ENCODE results near the gene DVL2. TPM values are rescaled to one million over a fixed set of nuclear protein-coding genes. Genes with fewer than 3 reads are reported as not detected.

Gene DVL2
- total RNA-seq, 1 experiment from 2014 or later: 36.9 TPM

GRCh38 chr17:7190276-7190917, 43.9 kb downstream of the DVL2 start:
- Histone ChIP-seq H3K4me3 (ENCODE audit: low read length) (no peak overlapping the region), H3K27ac (ENCODE audit: low read length) (no peak overlapping the region), H3F3A (ENCODE audit: low read length, unreplicated experiment) (no peaks in the 10 kb centered on the region), H3K79me2 (ENCODE audit: low read length) (no peaks in the 10 kb centered on the region), H4K20me1 (ENCODE audit: low read length) (no peaks in the 10 kb centered on the region), H3K27me3 (ENCODE audit: low read length) (no peaks in the 10 kb centered on the region), H3K9me3 (ENCODE audit: low read length) (no peaks in the 10 kb centered on the region), H3K36me3 (ENCODE audit: low read depth, low read length) (no peaks in the 10 kb centered on the region), H3K4me2 (ENCODE audit: low read length) (no peak overlapping the region), H3K9ac (ENCODE audit: low read length) (no peak overlapping the region), H3K4me1 (ENCODE audit: insufficient read depth, low read length) (no peaks in the 10 kb centered on the region), H3K9me2 (replicated peaks; ENCODE audit: low read length) (no peaks in the 10 kb centered on the region), H2AFZ (ENCODE audit: low read length) (no peak overlapping the region)
- DNase-seq: no peak
- TF ChIP-seq EZH2phosphoT487 (IDR thresholded peaks at IDR 0.05; ENCODE audit: borderline replicate concordance, low read length): no peak
- TF ChIP-seq CTCF (conservative IDR thresholded peaks at IDR 0.05; ENCODE audit: low read depth, low read length): no peak
- TF ChIP-seq EZH2 (IDR thresholded peaks at IDR 0.05; ENCODE audit: low read length, unreplicated experiment): no peak
- no TSS peak for BruUV-seq (replicated peaks)
- intact Hi-C loops (cut with micrococcal nuclease): no loop called here
- ChIA-PET POLR2A (ENCODE audit: unreplicated experiment) (no interaction called here), CTCF (no interaction called here)
- no peak for ATAC-seq

- no TSS peak for BruUV-seq (replicated peaks)
Observed at GRCh38 chr17:7186241-7186640, 48.1 kb downstream of the DVL2 start.

More at GRCh38 chr17:7186241-7186640, 48.1 kb downstream of the DVL2 start:
- H3K4me1 ChIP-seq (ENCODE audit: insufficient read depth, low read length): no peaks in the 10 kb centered on the region
- H3K9me2 ChIP-seq (replicated peaks; ENCODE audit: low read length): no peaks in the 10 kb centered on the region
- H3K27me3 ChIP-seq (ENCODE audit: low read length): no peaks in the 10 kb centered on the region
- intact Hi-C loops (cut with micrococcal nuclease): no loop called here
- no peaks in the 10 kb centered on the region for H3F3A ChIP-seq (ENCODE audit: low read length, unreplicated experiment)
- no peaks in the 10 kb centered on the region for H3K9me3 ChIP-seq (ENCODE audit: low read length)
- ChIA-PET POLR2A (ENCODE audit: unreplicated experiment) (no interaction called here), CTCF (no interaction called here)
- no peak overlapping the region for H3K4me3 ChIP-seq (ENCODE audit: low read length)
- H3K79me2 ChIP-seq (ENCODE audit: low read length): no peaks in the 10 kb centered on the region
- no peak overlapping the region for H3K27ac ChIP-seq (ENCODE audit: low read length)
- H3K4me2 ChIP-seq (ENCODE audit: low read length): no peak overlapping the region
- no peaks in the 10 kb centered on the region for H4K20me1 ChIP-seq (ENCODE audit: low read length)
- no peak overlapping the region for H2AFZ ChIP-seq (ENCODE audit: low read length)
- no peak for DNase-seq
- ATAC-seq: no peak
- H3K9ac ChIP-seq (ENCODE audit: low read length): no peak overlapping the region
- TF ChIP-seq EZH2 (IDR thresholded peaks at IDR 0.05; ENCODE audit: low read length, unreplicated experiment): no peak
- TF ChIP-seq EZH2phosphoT487 (IDR thresholded peaks at IDR 0.05; ENCODE audit: borderline replicate concordance, low read length): no peak
- no peak for TF ChIP-seq CTCF (conservative IDR thresholded peaks at IDR 0.05; ENCODE audit: low read depth, low read length)
- no peaks in the 10 kb centered on the region for H3K36me3 ChIP-seq (ENCODE audit: low read depth, low read length)

Measured in PC-3 (cell line).